ENCODE measurements around the gene SETD1B.
"Not testable (repeated sequence)": the region's sequence is repeated elsewhere in the genome, so short reads cannot be mapped to it uniquely, and the experiment has no call there.

Gene SETD1B

DNA sequence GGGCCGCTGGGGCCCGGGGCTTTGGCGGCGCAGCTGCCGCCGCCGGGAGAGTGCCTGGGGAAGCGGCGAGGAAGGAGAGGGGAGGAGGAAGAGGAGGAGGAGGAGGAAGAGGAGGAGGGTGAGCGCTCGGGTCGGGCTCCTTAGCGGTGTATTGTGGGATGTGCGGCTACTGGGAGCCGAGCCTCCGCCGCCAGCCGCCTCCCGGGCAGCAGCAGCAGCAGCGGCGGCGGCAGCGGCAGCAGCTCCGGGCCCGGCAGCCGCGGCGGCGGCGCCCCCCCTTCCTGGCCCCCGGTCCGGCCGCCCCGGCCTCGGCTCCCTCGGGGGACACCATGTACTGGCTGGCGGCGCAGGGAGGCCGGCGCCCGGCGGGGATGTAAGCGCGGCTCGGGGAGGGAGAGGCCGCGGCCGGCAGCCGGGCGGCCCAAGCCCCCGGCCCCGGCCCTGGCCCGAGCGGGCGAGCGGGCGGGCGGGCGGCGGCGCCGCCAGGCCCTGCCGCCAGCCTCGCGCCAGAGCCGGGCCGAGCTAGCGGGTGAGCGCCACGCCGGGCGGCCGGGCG is at the start of gene SETD1B:
Gene SETD1B (plus strand): TSS at position 149 of the 556 bp plus-strand sequence. CDS start 729 bp downstream, outside the sequence.
- no peak for DNase-seq

DNA sequence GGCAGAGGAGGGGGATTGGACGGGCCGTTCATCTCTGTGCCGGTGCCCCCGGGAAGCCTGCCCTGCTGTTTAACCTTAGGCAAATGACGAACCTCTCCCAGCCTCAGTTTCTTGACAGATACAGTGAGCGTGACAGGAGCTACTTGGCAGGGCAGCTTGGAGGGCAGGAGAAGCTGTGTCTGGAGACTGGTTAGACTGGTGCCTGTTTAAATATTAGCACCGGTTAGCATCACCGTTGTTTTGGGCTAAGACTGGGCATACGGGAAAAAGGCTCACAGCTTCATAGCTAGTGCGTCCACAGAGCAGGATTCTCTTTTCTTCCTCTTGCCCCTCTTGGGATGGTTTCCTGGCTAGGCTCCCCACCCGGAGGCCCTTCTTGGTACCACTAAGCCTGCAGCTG is 49.0 kb upstream of the SETD1B start:
- DNase-seq: no peak

DNA sequence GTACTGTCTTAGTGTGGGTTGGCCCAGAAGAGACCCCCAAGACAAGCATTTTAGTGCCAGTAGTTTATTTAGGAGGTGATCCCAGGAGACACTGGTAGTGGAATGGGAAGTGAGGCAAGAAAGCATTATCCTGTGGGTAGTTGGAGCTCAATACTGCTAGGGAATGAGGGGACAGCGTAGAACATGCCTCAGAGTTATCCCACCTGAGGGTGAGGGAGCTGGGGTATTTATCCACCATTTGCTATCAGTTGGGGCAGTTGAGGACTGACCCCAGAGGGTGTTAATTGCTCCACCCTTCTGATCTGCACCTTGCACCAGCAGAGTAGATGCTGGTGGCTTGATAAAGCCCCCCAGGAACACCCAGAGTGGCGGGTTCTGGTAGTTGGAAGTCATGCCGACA is 48.2 kb upstream of the SETD1B start:
- no peak for DNase-seq

DNA sequence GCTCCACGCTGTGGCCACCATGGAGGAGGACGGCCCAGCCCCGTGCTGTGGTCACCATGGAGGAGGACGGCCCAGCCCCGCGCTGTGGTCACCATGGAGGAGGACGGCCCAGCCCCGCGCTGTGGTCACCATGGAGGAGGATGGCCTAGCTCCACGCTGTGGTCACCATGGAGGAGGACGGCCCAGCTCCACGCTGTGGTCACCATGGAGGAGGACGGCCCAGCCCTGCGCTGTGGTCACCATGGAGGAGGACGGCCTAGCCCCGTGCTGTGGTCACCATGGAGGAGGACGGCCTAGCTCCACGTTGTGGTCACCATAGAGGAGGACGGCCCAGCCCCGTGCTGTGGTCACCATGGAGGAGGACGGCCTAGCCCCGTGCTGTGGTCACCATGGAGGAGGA is 45.3 kb upstream of the SETD1B start:
- DNase-seq: not testable (repeated sequence)

DNA sequence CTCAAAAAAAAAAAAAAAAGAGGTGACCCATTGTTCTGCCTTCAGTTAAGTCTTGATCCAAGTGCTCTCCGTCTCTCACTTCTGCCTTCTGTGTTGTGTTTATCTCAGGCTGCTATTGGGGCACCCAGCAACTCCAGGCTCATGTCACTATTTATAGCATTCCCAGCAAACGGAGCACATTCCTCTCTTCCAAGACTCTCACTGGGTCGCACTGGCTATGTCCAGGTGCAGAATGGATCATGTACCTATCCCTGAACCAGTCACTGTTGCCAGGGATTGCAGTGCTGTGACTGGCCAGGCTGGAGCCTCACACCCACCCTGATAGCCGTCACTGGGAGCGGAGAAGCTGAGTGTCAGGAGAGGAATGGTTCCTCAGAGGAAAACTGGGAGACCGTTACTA is 41.5 kb upstream of the SETD1B start:
- DNase-seq: no peak

DNA sequence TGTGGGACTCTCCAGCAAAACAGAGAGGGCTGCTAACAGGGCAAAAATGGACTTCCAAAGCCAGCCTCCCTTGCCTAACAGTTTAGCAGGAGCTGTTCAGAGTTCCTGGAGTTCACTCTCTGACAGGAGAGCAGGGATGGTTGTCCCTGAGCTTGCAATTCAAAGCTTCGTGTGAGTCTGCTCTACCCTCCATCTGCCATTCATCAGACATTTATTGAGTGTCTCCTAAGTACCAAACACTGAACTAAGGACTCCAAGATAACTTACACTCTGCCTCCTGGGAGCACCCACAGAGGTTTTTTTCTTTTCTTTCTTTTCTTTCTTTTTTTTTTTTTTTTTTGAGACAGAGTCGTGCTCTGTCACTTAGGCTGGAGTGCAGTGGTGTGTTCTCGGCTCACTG is 39.0 kb upstream of the SETD1B start:
- DNase-seq: no peak

DNA sequence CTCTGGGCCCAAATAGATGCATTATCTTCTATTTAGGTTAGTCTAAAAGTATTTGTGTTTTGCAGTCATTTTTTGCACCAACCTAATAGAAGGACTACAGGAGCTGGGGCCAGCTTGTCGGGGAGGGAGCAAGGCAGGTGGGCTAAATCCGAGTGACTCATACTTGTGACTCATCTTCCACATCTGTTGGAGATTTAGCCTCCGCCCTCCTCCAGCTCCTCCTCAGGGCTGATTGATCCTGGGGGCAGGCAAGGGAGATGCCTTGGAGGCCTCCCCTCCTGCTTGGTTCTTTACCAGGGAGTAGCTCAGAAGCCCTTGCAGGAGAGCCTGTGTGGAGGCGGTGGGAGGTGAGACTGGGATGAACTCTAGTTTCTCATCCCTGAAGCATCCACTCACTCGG is 38.2 kb upstream of the SETD1B start:
- peak; percentile 47 for DNase-seq

DNA sequence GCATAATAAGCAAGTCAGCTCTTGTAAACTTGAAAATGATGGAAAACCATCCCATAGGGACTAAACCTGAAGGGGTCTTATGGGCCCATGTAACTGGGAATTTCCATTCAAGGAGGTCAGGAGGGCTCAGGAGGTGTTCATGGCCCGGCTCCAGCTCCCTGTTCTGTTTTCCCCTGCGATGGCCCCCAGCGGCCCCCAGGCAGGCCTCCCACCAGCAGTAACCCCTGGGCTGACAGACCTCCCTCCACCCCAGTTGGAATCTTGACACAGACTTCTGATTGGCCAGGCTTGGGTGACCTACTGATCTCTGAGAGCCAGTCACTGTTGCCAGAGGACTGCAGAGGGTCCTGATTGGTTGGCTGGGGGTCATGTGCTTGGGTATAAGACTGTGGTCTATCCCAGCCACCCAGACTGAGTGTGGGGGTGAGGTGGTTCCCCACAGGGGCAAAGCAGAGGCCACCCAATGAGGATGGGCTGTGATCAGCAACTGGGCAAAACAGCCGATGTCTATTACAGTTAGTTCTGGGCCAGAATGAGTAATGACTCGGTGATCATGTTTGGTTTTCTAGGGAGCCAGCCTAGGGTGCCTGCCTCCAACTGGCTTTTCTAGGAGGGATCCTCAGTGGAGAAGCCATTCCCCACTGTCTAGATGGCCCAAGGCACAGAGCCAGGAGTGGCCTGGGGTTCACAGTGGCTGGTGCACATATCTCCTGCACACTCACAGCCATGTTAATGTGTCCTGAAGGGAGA is 37.3 kb upstream of the SETD1B start:
- DNase-seq: no peak

DNA sequence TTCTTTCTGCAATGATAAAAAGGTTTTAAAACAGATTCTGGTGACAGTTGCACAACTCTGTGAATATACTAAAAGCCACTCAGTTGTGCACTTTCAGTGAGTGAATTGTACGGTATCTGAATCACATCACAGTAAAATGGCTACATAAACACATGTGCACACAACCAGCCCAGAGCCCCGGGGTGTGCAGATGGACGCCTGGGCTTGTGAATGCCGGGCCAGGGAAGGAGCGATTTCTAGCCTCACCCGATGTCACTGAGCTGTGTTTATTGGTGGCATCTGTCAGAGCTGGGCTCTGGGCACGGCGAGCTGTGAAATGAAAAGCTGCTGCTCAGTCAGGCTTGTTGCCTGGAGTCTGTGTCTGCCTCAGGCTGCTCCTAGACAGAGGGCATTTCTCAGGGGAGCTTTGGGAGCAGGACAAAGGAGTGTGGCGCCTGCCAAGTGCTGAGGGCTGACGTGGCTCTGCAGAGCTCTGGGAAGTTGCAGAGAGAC is 36.2 kb upstream of the SETD1B start:
- DNase-seq: peak; percentile 97

DNA sequence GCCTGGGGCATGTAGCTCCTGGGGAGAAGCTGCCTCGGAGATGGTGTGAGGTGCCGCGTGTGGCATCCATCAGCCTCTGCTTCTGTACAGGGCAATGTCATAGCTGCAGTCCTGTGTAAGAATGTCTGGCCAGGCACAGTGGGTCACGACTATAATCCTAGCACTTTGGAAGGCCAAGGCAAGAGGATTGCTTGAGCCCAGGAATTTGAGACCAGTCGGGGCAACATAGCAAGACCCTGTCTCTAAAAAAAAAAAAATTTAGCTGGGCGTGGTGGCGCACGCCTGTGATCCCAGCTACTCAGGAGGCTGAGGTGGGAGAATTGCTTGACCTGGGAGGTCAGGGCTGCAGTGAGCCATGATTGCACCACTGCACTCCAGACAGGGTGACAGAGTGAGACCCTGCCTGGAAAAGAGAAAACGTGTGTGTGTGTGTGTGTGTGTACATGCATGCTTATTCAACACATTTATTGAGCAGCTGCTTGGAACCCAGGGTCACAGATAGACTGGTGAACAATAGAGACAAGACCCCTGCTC is 34.4 kb upstream of the SETD1B start:
- no peak for DNase-seq

DNA sequence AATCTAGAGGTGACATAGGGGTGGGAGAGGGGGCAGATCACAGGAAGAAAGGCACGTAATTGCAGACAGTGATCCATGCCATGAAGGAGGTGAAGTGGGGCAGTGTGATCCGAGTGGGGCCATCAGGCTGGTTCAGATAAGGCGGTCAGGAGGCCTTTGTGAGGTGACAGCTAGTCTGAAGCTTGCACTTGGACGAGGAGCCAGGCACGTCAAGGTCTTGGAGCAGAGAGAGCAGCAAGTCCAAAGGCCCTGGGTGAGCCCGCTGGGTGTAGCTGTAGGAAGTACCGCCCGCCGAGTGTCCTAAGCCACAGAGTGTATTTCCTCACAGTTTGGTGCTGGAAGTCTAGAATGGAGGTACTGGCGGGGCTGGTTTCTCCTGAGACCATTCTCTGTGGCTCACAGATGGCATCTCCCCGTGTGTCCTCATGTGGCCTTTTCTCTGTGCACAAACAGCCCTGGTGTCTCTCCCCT is 33.9 kb upstream of the SETD1B start:
- DNase-seq: peak; percentile 54

DNA sequence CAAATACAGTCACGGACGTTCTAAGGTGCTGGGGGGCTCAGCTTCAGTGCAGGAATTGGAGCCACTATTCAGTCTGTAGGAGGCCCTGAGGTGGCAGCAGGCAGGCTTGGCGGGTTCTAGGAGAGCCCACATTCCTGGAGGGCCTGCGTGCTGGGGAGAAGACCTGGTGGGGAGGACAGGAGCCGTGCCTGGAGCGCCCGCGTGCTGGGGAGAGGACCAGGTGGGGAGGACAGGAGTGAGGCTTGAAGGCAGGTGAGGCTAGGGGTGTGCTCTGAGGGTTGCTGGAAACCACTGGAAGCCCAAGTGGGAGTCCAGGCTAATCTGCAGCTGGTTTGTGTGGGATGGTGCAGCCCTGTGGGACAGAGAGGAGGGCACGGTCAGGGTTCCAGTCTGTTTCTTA is 33.4 kb upstream of the SETD1B start:
- no peak for DNase-seq

DNA sequence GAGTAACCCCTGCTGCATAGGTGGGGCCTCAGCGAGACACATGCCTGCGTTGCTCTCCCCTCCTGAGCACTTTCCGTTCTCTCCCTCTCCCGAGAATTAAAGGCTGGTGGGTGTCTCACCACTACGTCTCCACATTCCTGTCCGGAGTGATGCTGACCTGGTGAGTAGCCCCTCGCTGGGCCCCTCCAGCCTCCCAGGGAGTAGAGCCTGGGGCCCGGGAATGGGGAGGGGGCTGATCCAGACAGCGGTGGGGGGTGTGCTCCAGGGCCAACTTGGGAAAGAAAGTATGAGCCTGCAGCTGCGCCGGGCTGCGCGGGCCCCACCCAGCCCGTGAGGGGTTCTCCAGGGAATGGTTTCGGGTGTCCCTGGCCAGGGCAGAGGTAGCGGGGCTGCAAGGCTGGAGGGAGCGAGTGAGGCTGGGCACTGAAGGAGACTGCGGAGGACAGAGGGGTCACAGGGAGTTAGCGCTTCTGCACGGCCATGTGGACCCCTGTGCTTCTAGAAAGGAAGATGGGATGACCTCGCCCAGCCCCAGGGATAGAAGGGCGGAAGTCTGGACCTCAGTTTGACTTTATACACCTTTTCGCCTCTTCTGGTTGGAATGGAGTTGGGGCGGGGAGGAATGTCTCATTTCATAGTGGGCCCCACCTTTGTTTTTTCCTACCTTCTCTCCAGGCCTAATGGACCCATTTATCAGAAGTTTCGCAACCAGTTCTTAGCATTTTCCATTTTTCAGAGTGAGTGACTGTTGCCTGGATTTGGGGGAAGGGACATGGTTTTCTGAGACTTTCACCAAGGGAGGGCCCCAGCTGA is 32.8 kb upstream of the SETD1B start:
- no peak for DNase-seq

DNA sequence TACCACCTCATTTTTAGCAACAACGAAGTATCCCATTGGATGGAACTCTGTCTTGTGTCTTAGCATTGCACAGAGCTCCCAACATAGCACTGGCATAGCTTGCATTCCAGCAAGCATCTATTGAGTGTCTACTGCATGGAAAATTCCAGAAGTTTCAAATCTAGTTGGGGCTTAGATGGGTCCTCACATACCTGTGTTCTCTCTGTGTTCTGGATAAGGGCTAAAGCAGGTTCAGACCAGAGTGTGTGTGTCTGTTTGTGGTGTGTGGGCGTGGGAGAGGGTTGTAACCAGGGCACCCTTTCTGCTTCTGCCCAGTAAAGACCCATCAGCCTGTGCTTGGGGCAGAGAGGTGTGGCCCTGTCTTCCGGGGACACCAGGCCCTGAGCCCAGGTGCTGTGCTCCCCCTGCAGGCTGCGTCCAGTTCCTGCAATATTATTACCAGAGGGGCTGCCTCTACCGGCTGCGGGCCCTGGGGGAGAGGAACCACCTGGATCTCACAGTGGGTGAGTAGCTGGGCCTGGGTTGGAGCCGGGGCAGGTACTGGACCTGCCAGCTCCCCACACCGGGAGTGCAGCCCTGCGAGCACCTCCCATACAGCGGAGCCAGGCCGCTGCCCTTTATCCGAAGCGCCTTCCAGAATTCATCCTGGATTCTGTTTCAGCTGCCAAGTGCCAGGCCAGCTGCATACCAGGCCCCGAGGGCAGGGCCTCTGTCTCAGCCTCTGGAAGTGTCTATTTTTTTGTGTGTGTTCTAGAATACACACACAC is 30.6 kb upstream of the SETD1B start:
- peak; percentile 42 for DNase-seq

DNA sequence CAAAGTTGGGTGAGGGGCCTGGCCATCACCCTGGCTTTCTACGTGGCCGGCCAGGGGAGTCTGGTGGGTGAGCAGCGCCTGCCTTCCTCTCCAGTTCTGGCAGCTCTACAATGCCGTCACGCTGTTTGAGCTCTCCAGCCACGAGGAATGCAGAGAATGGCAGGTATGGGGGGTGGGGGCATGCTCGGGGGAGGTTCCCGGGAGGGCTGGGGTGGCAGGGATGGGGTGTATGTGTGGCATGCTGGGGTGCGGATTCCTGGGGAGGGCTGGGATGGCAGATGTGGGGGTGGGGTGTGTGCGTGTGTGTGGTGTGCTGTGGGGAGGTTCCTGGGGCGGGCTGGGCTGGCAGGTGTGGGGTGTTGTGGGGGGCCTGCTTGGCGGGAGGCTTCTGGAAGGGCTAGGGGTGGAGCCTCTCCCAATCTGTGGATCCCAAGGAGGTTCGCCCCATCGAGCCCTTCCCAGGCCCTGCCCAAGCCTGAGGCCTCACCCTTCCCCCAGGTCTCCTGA is 28.8 kb upstream of the SETD1B start:
- DNase-seq: no peak

DNA sequence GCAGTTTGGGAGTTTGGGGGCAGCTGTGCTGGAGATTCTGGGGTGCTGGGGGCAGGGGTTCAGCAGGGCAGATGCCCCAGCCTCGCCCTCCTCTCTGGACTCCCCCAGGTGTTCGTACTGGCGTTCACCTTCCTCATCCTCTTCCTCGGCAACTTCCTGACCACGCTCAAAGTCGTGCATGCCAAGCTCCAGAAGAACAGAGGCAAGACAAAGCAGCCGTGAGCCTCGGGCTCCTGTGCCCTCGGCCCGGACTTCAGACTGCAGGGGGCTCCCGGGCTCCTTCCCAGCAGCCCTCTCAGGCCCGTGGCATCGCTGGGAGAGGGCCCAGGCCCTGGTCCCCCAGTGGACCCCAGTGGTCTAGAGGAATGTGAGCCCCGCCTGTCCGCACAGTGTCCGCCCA is 28.3 kb upstream of the SETD1B start:
- no peak for DNase-seq

DNA sequence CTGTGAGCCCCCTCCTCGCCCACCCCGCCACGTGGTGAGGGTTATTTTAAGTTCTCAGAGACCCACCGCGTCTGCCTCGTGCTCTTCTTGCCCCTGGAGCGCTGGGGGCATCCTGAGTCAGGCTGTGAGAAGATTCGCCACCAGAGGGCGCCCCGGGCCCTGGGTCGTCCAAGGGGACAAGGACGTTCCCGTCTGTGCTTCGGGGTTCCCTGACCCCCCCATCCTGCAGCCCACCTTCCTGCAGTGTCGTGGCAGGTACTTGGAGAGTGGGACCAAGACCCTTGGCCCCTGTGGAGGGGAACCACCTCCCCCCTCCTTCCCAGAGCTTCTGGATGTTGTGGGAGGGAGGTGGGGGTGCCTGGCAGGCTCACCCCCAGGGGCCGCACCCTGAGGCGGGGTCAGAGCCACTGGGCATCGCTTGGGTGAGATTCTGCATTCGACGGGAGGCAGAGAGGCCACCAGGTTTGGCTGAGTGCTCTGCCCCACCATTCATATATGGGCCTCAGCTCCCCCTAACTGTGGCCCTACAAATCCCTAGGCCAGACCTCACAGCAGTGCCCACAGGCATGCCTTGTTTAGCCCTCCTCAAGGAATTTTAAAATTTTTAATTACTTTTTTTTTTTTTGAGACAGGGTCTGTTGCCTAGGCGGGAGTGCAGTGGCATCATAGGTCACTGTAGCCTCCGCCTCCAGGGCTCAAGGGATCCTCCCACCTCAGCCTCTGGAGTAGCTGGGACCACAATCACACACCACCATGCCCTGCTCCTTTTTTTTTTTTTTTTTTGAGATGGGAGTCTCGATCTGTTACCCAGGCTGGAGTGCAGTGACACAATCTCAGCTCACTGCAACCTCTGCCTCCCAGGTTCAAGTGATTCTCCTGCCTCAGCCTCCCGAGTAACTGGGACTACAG is 27.4 kb upstream of the SETD1B start:
- DNase-seq: no peak

DNA sequence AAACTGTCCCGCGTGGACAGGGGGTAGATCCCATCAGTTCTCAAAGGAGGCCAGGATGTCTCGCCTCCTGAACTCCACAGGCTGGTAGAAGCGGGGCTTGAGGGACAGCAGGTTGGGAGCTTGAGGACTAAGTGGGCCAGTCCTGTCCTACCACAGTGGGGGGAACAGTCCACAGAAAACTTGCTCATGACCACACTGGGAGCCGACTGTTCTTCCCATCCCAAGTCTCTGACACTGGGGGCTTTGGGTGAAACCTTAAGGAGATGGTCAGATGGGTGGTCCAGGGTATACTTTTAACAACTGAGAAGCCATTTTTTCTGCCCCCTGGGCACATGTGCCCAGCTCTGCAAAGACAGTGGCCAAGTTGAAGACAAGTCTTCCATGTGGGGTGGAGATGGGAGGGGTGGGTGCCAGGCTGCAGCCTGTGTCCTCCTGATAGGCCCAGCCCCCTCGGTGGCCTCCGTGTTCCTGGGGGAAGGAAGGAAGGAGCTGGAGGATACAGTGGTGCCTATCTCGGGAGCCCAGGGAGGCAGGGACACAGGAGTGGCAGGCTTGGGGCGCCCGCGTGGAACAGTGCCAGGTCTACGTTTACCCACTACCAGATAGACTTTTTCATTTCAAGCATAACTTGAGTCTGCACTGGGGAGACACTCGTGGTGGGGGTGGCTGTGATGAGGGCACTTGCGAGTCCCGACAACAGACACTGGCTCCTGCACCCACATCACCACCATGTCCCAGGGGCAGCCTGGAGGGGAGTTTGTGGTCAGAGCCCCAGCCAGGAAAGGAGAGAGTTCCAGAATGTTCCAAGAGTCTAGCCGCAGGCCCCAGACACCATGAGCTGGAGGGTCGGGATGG is 25.0 kb upstream of the SETD1B start:
- no peak for DNase-seq

DNA sequence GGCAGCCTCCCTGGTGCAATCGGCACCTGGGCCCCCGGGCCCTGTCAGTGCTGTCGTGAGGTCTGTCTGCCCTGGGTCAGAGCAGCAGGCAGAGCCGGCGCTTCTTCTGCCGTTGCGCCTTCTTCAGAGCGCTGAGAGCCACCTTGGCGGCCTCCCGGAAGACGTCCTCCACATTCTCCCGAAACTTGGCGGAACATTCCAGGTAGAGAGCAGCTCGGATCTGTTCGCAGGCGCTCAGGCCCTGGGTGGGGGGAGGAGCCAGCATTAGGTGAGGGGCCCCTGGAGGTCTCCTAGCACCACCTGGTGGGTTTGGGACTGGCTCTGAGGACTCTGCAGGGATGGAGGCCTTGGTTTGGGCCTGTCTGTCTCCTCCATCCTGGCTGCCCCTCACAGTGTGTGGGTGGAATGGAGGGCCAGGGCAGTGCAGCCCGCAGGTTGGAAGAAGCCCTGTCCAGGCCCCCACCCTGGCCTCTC is 24.4 kb upstream of the SETD1B start:
- no peak for DNase-seq

DNA sequence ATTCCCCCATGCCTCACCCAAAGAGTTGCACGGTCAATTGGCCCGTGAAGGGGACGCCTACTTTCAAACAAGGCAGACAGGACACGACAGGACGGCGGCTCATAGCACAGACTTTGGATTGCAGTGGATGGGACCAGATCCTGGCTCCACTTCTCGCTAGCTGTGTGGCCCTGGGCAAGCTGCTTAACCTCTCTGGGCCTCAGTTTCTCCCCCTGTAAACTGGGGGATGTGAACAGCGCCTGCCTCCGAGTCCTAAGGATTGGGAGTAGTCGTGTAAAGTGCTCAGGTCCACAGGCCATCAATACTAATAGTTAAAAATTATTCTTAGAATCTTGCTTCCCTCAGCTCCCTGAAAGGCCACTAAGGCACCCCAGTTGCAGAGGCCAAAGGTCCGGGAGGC is 23.4 kb upstream of the SETD1B start:
- DNase-seq: no peak
